ENCODE results near the gene CRYBG3.

The CRYBG3 gene

GRCh38 chr3:97821774-97822358, at the start of gene CRYBG3 (continued):
- no peak for TF ChIP-seq ATF2 (tag by site-specific recombination; IDR thresholded peaks at IDR 0.05; ENCODE audit: low read depth)
- peak; percentile 74; the same call in 1 of the 2 replicates for TF ChIP-seq SCRT2 (tag by site-specific recombination; IDR thresholded peaks at IDR 0.05)
- no peak for TF ChIP-seq ZNF792 (tag by site-specific recombination; IDR thresholded peaks at IDR 0.05)
- no peak for TF ChIP-seq ZNF624 (tag by site-specific recombination; IDR thresholded peaks at IDR 0.05)
- peak; percentile 63 for TF ChIP-seq ZNF341 (tag by site-specific recombination; IDR thresholded peaks at IDR 0.05; ENCODE audit: low read depth)

- Histone ChIP-seq H3K27ac (ENCODE audit: extremely low read depth, low read depth, low read length) (no peak overlapping the region), H3K36me3 (ENCODE audit: control insufficient read depth in 2 of 2, insufficient read depth in 1 of 2, low read length in 2 of 2) (peaks cover 0 to 14% of the 10 kb centered on the region in 2 experiments; a peak in 2 of 3 replicates), H3K9me3 (ENCODE audit: control insufficient read depth, insufficient read depth, low read depth, low read length) (no peaks in the 10 kb centered on the region), H3K4me3 (ENCODE audit: low read depth, low read length) (no peak overlapping the region), H3K4me1 (ENCODE audit: control insufficient read depth, insufficient read depth, low read length) (no peaks in the 10 kb centered on the region)
- ChIA-PET POLR2A (no interaction called here), CTCF (interaction anchor here (0.6 kb wide), 1 partner anchor 21 kb away, joined by 3 read pairs; no protein-coding TSS in a partner anchor)
- TF ChIP-seq ZNF404 (tag by site-specific recombination; IDR thresholded peaks at IDR 0.05) (no peak), ZBTB44 (tag by site-specific recombination; IDR thresholded peaks at IDR 0.05) (no peak), ZNF140 (tag by site-specific recombination; IDR thresholded peaks at IDR 0.05) (no peak), ZNF157 (tag by site-specific recombination; IDR thresholded peaks at IDR 0.05) (no peak), ZNF416 (tag by site-specific recombination; IDR thresholded peaks at IDR 0.05) (no peak), ZNF223 (tag by site-specific recombination; IDR thresholded peaks at IDR 0.05) (no peak), ZNF629 (tag by site-specific recombination; IDR thresholded peaks at IDR 0.05) (no peak)
- TF ChIP-seq, protein P1, sequence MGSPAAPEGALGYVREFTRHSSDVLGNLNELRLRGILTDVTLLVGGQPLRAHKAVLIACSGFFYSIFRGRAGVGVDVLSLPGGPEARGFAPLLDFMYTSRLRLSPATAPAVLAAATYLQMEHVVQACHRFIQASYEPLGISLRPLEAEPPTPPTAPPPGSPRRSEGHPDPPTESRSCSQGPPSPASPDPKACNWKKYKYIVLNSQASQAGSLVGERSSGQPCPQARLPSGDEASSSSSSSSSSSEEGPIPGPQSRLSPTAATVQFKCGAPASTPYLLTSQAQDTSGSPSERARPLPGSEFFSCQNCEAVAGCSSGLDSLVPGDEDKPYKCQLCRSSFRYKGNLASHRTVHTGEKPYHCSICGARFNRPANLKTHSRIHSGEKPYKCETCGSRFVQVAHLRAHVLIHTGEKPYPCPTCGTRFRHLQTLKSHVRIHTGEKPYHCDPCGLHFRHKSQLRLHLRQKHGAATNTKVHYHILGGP (tag by site-specific recombination; IDR thresholded peaks at IDR 0.05) = no peak
Observed at GRCh38 chr3:97772926-97773325, 48.9 kb upstream of the CRYBG3 start.

- Histone ChIP-seq H3K36me3 (ENCODE audit: control insufficient read depth in 2 of 2, insufficient read depth in 1 of 2, low read length in 2 of 2) (no peaks in the 10 kb centered on the region), H3K9me3 (ENCODE audit: control insufficient read depth, insufficient read depth, low read depth, low read length) (no peaks in the 10 kb centered on the region), H3K4me3 (ENCODE audit: low read depth, low read length) (no peak overlapping the region), H3K4me1 (ENCODE audit: control insufficient read depth, insufficient read depth, low read length) (no peaks in the 10 kb centered on the region), H3K27ac (ENCODE audit: extremely low read depth, low read depth, low read length) (no peak overlapping the region)
- ChIA-PET CTCF (no interaction called here), POLR2A (no interaction called here)
- TF ChIP-seq ZNF18 (tag by site-specific recombination; IDR thresholded peaks at IDR 0.05) = no peak
- TF ChIP-seq ZNF670 (tag by site-specific recombination; IDR thresholded peaks at IDR 0.05; ENCODE audit: low read depth) = no peak
- TF ChIP-seq REST (tag by site-specific recombination; IDR thresholded peaks at IDR 0.05) = no peak
- TF ChIP-seq, protein P2, sequence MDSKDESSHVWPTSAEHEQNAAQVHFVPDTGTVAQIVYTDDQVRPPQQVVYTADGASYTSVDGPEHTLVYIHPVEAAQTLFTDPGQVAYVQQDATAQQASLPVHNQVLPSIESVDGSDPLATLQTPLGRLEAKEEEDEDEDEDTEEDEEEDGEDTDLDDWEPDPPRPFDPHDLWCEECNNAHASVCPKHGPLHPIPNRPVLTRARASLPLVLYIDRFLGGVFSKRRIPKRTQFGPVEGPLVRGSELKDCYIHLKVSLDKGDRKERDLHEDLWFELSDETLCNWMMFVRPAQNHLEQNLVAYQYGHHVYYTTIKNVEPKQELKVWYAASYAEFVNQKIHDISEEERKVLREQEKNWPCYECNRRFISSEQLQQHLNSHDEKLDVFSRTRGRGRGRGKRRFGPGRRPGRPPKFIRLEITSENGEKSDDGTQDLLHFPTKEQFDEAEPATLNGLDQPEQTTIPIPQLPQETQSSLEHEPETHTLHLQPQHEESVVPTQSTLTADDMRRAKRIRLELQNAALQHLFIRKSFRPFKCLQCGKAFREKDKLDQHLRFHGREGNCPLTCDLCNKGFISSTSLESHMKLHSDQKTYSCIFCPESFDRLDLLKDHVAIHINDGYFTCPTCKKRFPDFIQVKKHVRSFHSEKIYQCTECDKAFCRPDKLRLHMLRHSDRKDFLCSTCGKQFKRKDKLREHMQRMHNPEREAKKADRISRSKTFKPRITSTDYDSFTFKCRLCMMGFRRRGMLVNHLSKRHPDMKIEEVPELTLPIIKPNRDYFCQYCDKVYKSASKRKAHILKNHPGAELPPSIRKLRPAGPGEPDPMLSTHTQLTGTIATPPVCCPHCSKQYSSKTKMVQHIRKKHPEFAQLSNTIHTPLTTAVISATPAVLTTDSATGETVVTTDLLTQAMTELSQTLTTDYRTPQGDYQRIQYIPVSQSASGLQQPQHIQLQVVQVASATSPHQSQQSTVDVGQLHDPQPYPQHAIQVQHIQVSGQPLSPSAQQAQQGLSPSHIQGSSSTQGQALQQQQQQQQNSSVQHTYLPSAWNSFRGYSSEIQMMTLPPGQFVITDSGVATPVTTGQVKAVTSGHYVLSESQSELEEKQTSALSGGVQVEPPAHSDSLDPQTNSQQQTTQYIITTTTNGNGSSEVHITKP (tag by site-specific recombination; IDR thresholded peaks at IDR 0.05) = no peak
- no peak for TF ChIP-seq PRDM1 (tag by site-specific recombination; IDR thresholded peaks at IDR 0.05)
Observed at GRCh38 chr3:97778152-97778551, 43.7 kb upstream of the CRYBG3 start.
